ENCODE data around the gene CEMIP. TPM values are rescaled to one million over a fixed set of nuclear protein-coding genes. Genes with fewer than 3 reads are reported as not detected.

CEMIP gene
- total and polyA plus RNA-seq, 2 of the 8 experiments (the other 6 are each of a cell fraction or from before 2014, with no cell fraction given), result 0.11 to 0.60 TPM

DNA sequence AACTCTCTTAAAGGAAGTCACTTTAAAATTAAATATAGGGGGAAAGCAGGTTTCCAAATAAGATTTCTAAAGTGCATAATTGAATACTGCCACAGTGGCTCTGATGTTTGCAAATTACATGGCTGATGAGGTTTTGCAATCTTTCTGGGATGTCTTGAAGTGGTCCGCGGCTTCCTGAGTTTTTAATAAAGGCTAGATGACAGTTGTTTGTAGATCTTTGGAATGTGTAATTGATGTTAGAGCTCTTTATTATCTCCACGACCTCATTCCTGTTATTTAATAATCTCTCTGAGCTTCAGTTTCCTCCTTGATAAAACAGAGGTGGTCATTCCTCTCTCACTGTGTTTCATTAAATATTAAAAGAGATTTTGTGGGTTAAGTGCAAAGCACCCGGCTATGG, 27.0 kb upstream of the CEMIP start:
- Histone ChIP-seq H2AFZ (ENCODE audit: low read length) (no peak overlapping the region), H3K27me3 (replicated peaks in 1 of 4; ENCODE audit: control insufficient read depth in 3 of 4, extremely low read depth in 1 of 4, insufficient read depth in 3 of 4, low read length in 3 of 4) (no peaks in the 10 kb centered on the region), H3K23me2 (ENCODE audit: low read depth, low read length) (no peaks in the 10 kb centered on the region), H2BK5ac (ENCODE audit: low read depth, low read length) (no peak overlapping the region), H3K79me1 (ENCODE audit: low read depth, low read length) (no peaks in the 10 kb centered on the region), H3K18ac (ENCODE audit: extremely low read depth, low read length) (no peak overlapping the region), H3K79me2 (ENCODE audit: control insufficient read depth in 1 of 2, insufficient read depth in 2 of 2, low read length in 2 of 2) (no peaks in the 10 kb centered on the region), H3K4me3 (ENCODE audit: extremely low read depth in 1 of 4, insufficient read depth in 2 of 4, low read depth in 3 of 4, low read length in 4 of 4) (no peak overlapping the region), H2BK12ac (ENCODE audit: low read depth, low read length) (no peak overlapping the region), H3K23ac (ENCODE audit: insufficient read length) (no peak overlapping the region), H4K20me1 (replicated peaks in 1 of 2; ENCODE audit: control insufficient read depth in 1 of 2, insufficient read depth in 2 of 2, low read length in 2 of 2) (peaks cover 0 to 2% of the 10 kb centered on the region in 2 experiments), H2BK120ac (replicated peaks; ENCODE audit: low read depth, low read length) (no peak overlapping the region), H4K91ac (replicated peaks; ENCODE audit: insufficient read length, low read length) (no peak overlapping the region), H2BK15ac (ENCODE audit: low read length) (no peak overlapping the region), H3K4me1 (replicated peaks in 1 of 4; ENCODE audit: control insufficient read depth in 3 of 4, insufficient read depth in 4 of 4, low read length in 3 of 4) (peaks cover 0 to 14% (median 4%) of the 10 kb centered on the region in 4 experiments; a peak in 4 of 7 replicates), H3K27ac (ENCODE audit: low read depth, low read length) (no peak overlapping the region), H2BK20ac (ENCODE audit: low read length) (no peak overlapping the region), H3K4me2 (ENCODE audit: insufficient read depth in 1 of 2, low read depth in 2 of 2, low read length in 2 of 2) (no peak overlapping the region), H4K5ac (ENCODE audit: insufficient read length, low read depth, low read length) (no peak overlapping the region), H3K9me3 (ENCODE audit: insufficient read depth in 2 of 2, low read depth in 1 of 2, low read length in 1 of 2) (no peaks in the 10 kb centered on the region), H2AK5ac (ENCODE audit: low read depth, low read length) (no peak overlapping the region), H3K36me3 (ENCODE audit: control insufficient read depth in 2 of 4, insufficient read depth in 4 of 4, low read length in 3 of 4) (peaks cover 0 to 2% (median 0%) of the 10 kb centered on the region in 4 experiments; a peak in 1 of 8 replicates), H3K56ac (replicated peaks; ENCODE audit: insufficient read length, low read depth, low read length) (no peak overlapping the region), H3K9ac (replicated peaks in 1 of 4; ENCODE audit: extremely low read depth in 1 of 4, low read depth in 3 of 4, low read length in 3 of 4) (no peak overlapping the region), H4K8ac (ENCODE audit: extremely low read depth, insufficient read depth, low read length) (no peak overlapping the region), H3K14ac (ENCODE audit: insufficient read length) (no peak overlapping the region), H3K4ac (replicated peaks; ENCODE audit: insufficient read length, low read depth, low read length) (no peak overlapping the region)
- ChIA-PET POLR2A (ENCODE audit: partially characterized antibody) (interaction anchor here (1.2 kb wide), 1 partner anchor 20 kb away, joined by 3 read pairs; no protein-coding TSS in a partner anchor), CTCF (ENCODE audit: partially characterized antibody) (interaction anchor here (0.5 to 1.6 kb wide), 4 partner anchors 27 to 132 kb away, joined by 3 to 5 read pairs (median 4); partner anchors contain the start of gene CEMIP)
- WGBS, 2 experiments (ENCODE audit: extremely low coverage in 1 of 2, insufficient coverage in 1 of 2, insufficient read length in 1 of 2, insufficient replicate concordance in 2 of 2, low coverage in 1 of 2, low lambda C conversion rate in 2 of 2, missing lambda C conversion rate in 1 of 2), result 84% methylated on average over 4 of the region's 4 CpGs; no CpG with 5 or more reads in 1 of the 2 experiments
- DNase-seq (ENCODE audit: low read depth in 1 of 2, low spot score in 2 of 2) (no peak), FAIRE-seq (no peak)
- TF ChIP-seq ASH2L (IDR thresholded peaks at IDR 0.05; ENCODE audit: low read length), result no peak
- no peak for TF ChIP-seq RXRA (IDR thresholded peaks at IDR 0.05; ENCODE audit: insufficient read depth, low read depth, low read length)
- no peak for TF ChIP-seq ATF3 (IDR thresholded peaks at IDR 0.05; ENCODE audit: insufficient read depth, low read depth, low read length)
- no peak for TF ChIP-seq HDAC6 (IDR thresholded peaks at IDR 0.05; ENCODE audit: low read depth, low read length)
- TF ChIP-seq POU5F1 (IDR thresholded peaks at IDR 0.05; ENCODE audit: low read depth, low read length), result no peak
- no peak for TF ChIP-seq RFX5 (IDR thresholded peaks at IDR 0.05; ENCODE audit: borderline replicate concordance, low read depth, low read length)
- TF ChIP-seq RAD21 (IDR thresholded peaks at IDR 0.05 in 1 of 2, conservative IDR thresholded peaks at IDR 0.05 in 1 of 2; ENCODE audit: low read depth in 2 of 2, low read length in 2 of 2), result no peak
- TF ChIP-seq SIRT6 (IDR thresholded peaks at IDR 0.05; ENCODE audit: low read length), result no peak
- TF ChIP-seq GTF2F1 (IDR thresholded peaks at IDR 0.05; ENCODE audit: borderline replicate concordance, low read depth, low read length), result no peak
- TF ChIP-seq JUND (IDR thresholded peaks at IDR 0.05; ENCODE audit: low read length), result no peak
- no peak for TF ChIP-seq POLR2A (IDR thresholded peaks at IDR 0.05; ENCODE audit: control extremely low read depth in 1 of 2, low read depth in 2 of 2, low read length in 2 of 2)
- no peak for TF ChIP-seq YY1 (IDR thresholded peaks at IDR 0.05; ENCODE audit: low read depth, low read length)
- TF ChIP-seq MAX (IDR thresholded peaks at IDR 0.05), result no peak
- no peak for TF ChIP-seq TAF1 (IDR thresholded peaks at IDR 0.05; ENCODE audit: low read depth, low read length)
